HFF-Myc (cell line): Measurements from ENCODE around the gene FCMR.

ENCODE experiments used
- DNase-seq: peaks from one replicate; pipeline ENCODE4 v3.0.0-alpha.2; 2011; ENCODE audit warnings: low read depth; ENCODE audit errors: extremely low read depth
- H3K4me3 ChIP-seq: replicated peaks from 2 replicates; pipeline ENCODE4 v1.5.1; 2011; ENCODE audit warnings: low read depth, mild to moderate bottlenecking, control low read depth, low read length
- TF ChIP-seq, protein P1 (sequence below): IDR thresholded peaks from 2 replicates; pipeline ENCODE4 v1.5.1; 2012; ENCODE audit warnings: mild to moderate bottlenecking, low read depth, low read length, control low read depth; ENCODE audit errors: missing control alignments

Gene FCMR

DNA sequence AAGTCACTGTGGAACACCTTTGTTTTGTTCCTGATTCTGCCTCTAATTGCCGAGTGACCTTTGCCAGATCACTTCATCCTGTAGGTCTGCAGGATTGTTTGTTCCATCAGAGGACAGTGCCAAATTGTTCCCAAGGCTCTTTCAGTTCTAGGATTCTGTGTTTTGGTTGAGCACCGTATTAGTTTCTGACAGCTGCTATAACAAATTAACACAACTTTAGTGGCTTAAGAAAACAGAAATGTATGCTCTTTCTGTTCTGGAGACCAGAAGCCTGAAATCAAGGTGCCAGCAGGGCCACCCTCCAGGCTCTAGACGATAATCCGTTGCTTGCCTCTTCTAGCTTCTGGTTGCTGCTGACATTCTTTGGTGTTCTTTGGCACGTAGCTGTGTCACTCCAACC lies 27.9 kb upstream of the FCMR start:
- H3K4me3 ChIP-seq = no peak overlapping the region
- TF ChIP-seq, protein P1, sequence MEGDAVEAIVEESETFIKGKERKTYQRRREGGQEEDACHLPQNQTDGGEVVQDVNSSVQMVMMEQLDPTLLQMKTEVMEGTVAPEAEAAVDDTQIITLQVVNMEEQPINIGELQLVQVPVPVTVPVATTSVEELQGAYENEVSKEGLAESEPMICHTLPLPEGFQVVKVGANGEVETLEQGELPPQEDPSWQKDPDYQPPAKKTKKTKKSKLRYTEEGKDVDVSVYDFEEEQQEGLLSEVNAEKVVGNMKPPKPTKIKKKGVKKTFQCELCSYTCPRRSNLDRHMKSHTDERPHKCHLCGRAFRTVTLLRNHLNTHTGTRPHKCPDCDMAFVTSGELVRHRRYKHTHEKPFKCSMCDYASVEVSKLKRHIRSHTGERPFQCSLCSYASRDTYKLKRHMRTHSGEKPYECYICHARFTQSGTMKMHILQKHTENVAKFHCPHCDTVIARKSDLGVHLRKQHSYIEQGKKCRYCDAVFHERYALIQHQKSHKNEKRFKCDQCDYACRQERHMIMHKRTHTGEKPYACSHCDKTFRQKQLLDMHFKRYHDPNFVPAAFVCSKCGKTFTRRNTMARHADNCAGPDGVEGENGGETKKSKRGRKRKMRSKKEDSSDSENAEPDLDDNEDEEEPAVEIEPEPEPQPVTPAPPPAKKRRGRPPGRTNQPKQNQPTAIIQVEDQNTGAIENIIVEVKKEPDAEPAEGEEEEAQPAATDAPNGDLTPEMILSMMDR = no peak
- DNase-seq = no peak

DNA sequence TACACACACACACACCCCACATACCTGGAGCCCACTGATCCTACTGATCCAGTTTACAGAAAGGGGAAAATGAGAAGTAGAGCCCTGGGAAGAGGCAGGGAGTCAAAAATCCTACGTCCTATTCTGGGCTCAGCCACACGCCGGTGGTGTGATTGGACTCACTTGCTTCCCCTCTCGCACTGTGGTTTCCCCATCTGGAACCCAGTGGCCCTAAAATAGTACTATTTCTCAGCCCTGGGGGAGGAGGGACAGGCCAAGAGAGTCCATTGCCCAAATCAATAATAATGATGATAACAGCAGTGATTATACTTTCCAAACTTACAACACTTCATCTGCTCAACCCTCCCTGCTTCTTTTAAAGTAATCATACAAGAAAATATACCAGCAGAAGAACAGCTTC lies 27.5 kb upstream of the FCMR start:
- no peak for DNase-seq
- H3K4me3 ChIP-seq = no peak overlapping the region
- TF ChIP-seq, protein P1 = no peak

DNA sequence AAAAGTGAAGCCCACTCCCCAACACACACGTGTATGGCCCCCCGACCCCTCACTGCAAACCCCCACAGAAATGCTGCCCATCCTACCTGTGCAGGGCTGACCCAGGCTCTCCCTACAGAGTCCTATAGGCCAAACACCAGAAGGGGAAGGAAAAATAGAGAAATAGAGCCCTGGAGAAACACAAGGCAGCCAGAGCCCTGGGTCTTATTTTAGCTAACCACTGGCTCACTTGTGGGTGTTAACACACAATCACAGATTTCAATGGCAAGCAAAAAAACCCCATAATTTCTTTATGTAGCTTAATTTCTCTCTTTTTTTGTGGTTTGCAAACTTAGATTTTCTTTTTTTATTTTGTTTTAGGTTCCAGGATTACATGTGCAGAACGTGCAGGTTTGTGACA lies 25.5 kb upstream of the FCMR start:
- TF ChIP-seq, protein P1 = no peak
- no peak overlapping the region for H3K4me3 ChIP-seq
- no peak for DNase-seq

DNA sequence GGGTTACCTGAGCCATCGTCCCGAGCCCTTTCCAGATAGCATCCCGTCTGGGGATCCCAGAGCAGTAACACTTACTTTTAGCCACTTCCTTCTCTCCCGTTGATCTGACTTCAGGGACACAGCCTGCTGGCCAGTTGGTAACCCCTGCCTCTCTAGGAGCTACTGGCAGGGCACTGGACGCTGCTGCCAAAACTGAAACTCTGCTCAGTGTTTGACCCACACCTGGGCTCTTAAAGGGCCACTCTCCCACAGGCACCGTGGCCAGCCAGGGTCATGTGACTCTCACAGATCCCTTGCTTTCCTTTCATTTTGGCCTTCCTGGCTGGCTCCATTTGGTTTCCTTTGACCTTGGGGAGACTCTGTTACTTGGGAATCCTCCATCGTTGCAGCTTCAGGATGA lies 24.5 kb upstream of the FCMR start, which contains the start of gene PIGR:
Gene PIGR (minus strand): TSS at position 206 of the 400 bp plus-strand sequence. CDS start 5,935 bp downstream, outside the sequence.
- no peak within 1 kb of the TSS for H3K4me3 ChIP-seq
- TF ChIP-seq, protein P1 = no peak
- no peak for DNase-seq

DNA sequence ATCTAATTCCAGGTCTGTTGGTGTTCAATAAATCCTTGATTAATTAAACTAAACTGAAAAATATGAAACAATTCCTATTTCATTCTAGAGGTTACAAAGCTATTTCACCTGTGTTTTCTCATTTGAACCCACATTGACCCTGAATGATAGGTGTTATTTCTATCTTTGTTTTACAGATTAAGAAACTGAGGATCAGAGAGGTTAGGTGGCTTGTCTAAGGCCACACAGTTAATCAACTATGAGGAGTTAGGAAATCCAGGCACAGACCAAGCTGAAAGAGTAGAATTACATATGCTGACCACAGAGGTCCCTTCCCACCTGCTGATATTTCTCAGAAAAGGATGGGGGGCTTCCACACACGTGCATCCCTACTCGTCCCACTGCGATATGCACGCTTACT lies 24.0 kb upstream of the FCMR start:
- TF ChIP-seq, protein P1 = no peak
- no peak overlapping the region for H3K4me3 ChIP-seq
- DNase-seq = no peak

DNA sequence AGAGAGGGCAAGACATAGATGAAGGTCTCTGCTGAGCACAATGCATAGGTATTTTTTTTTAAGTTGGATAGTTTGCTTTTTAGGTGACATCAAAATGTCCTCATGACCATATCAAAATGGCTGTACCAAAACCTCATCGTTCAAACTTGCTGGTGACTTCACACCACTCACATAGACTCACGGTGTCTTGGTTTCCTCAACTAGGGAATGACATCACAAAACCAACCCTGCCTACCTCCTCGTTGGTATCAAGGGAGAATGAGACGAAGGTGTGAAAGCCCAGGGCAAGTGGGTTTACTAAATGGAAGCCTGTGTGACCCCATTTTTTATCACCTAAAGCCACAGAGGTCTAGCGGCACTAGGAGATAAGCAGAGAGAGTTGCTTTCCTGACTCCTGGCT lies 23.0 kb upstream of the FCMR start:
- H3K4me3 ChIP-seq = no peak overlapping the region
- no peak for DNase-seq
- TF ChIP-seq, protein P1 = no peak

DNA sequence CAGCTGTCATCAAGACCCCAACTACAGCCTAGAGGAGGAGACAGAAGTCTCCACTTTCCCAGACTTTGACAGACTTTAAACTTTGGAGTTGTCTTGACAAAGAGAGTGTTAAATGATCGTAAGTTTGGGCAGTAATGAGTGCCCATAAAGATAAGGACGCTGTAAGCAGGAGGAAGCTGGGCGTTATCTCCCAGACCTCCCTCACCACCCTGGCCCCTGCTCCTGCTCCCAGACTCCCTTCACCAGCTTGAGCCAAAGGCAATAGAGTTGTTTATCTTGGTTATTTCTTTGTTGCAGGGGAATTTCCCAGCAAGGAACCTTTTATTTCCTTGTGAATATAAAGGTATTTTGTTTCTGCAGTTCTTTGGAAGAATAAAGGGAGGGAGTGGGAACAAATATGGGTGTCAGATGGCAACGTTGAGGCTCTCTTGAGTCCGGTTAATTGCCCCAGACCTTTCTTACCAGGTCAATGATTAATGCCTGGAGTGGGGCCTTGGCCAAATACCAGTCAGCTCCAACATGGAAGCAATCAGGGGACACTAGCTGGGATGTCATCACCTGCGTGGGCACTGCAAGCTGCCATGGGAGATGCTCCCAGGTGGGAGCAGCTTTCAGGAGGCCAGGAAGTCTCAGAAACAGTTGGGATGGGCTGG lies 20.2 kb upstream of the FCMR start:
- H3K4me3 ChIP-seq = no peak overlapping the region
- TF ChIP-seq, protein P1 = no peak
- DNase-seq = no peak
